Endothelial cell of umbilical vein (primary cell): ENCODE results near the gene GALNT2. TPM values are rescaled to one million over a fixed set of nuclear protein-coding genes. Genes with fewer than 3 reads are reported as not detected.

Source experiments
- BruUV-seq: library from RNA; stranded (reverse); fragments of 400-500 nt; replicated peaks from 2 replicates; lab custom pipeline; 2021; lab: Mats Ljungman, UMichigan
- CTCF ChIA-PET: fragments of 300-600, 350-600 bp; sonication (Branson Sonifier 250); formaldehyde crosslinking; loops from one replicate; lab custom pipeline; 2021; ENCODE audit warnings: antibody characterized with exemption, inconsistent platforms; lab: Charles Lee
- POLR2A ChIA-PET: fragments of 300-600, 350-600 bp; sonication (Branson Sonifier 250); formaldehyde crosslinking; loops from one replicate; lab custom pipeline; 2021; ENCODE audit warnings: antibody characterized with exemption, inconsistent platforms; lab: Charles Lee
- DNase-seq: peaks from one replicate; pipeline ENCODE4 v3.0.0-alpha.2; 2011; ENCODE audit warnings: low read depth, low spot score
- FAIRE-seq: peaks from 2 replicates; lab custom pipeline; 2011; peaks lifted over from hg19 to GRCh38; lab: Jason Lieb, UNC
- H2AFZ ChIP-seq: 2 replicates; pipeline ENCODE4 v1.6.0; 2012; ENCODE audit warnings: low read depth, low read length, control low read depth, inconsistent platforms
- H3K27ac ChIP-seq: 2 replicates; pipeline ENCODE4 v1.5.1; 2011; ENCODE audit warnings: low read depth, mild to moderate bottlenecking, control low read depth, low read length, moderate library complexity; ENCODE audit not compliant: insufficient read depth
- H3K27me3 ChIP-seq, 2 experiments: 2 replicates each; pipeline versions ENCODE4 v1.6.0 to v1.6.1; 2011; ENCODE audit warnings: low read length in 2 of 2, mixed read lengths in 1 of 2; ENCODE audit not compliant: control insufficient read depth in 2 of 2, insufficient read depth in 2 of 2
- H3K36me3 ChIP-seq, 2 experiments: 2 replicates in 1 of 2; 3 replicates in 1 of 2; pipeline ENCODE4 v1.5.1; 2011; ENCODE audit warnings: low read length in 2 of 2, mild to moderate bottlenecking in 1 of 2, moderate library complexity in 1 of 2; ENCODE audit not compliant: control insufficient read depth in 2 of 2, insufficient read depth in 2 of 2; ENCODE audit errors: extremely low read depth in 1 of 2
- H3K4me1 ChIP-seq: 3 replicates; pipeline ENCODE4 v1.5.1; 2011; ENCODE audit warnings: mild to moderate bottlenecking, low read length; ENCODE audit not compliant: control insufficient read depth, insufficient read depth; ENCODE audit errors: extremely low read depth
- H3K4me2 ChIP-seq: 2 replicates; pipeline ENCODE4 v1.6.1; 2011; ENCODE audit warnings: low read length, control low read depth, mixed read lengths; ENCODE audit not compliant: insufficient read depth
- H3K4me3 ChIP-seq, 3 experiments: fragments of 200-600 bp in 1 of 3; sonication (generic), shearing (Covaris generic) in 1 of 3; replicated peaks in 1 of 3; 2 replicates each; pipeline ENCODE4 v1.5.1; 2011 to 2016; ENCODE audit warnings: control low read depth in 3 of 3, low read length in 3 of 3, mild to moderate bottlenecking in 2 of 3, inconsistent platforms in 1 of 3, low read depth in 1 of 3, moderate library complexity in 1 of 3; ENCODE audit not compliant: insufficient read depth in 1 of 3
- H3K79me2 ChIP-seq: 2 replicates; pipeline ENCODE4 v1.6.0; 2012; ENCODE audit warnings: low read length, inconsistent platforms; ENCODE audit not compliant: control insufficient read depth, insufficient read depth
- H3K9ac ChIP-seq: replicated peaks from 2 replicates; pipeline ENCODE3; 2011; ENCODE audit warnings: low read length, control low read depth; ENCODE audit not compliant: insufficient read depth; ENCODE audit errors: extremely low read depth
- H3K9me1 ChIP-seq: replicated peaks from 3 replicates; pipeline ENCODE4 v1.6.0; 2011; ENCODE audit warnings: mild to moderate bottlenecking, low read length; ENCODE audit not compliant: control insufficient read depth, insufficient read depth; ENCODE audit errors: extremely low read depth
- H3K9me3 ChIP-seq: replicated peaks from 2 replicates; pipeline ENCODE4 v1.5.1; 2012; ENCODE audit warnings: low read length, inconsistent platforms; ENCODE audit not compliant: control insufficient read depth, insufficient read depth
- H4K20me1 ChIP-seq: replicated peaks from 2 replicates; pipeline ENCODE3; 2011; ENCODE audit warnings: mild to moderate bottlenecking, low read length; ENCODE audit not compliant: control insufficient read depth, insufficient read depth; ENCODE audit errors: extremely low read depth
- CTCF ChIP-seq, 2 donors: IDR thresholded peaks; 1 replicate in 1 of 2; 2 replicates in 1 of 2; pipeline ENCODE4 v1.5.1; 2011; ENCODE audit warnings: low read length in 2 of 2, mild to moderate bottlenecking in 2 of 2, moderate library complexity in 2 of 2, control low read depth in 1 of 2, inconsistent platforms in 1 of 2, low read depth in 1 of 2; ENCODE audit not compliant: insufficient read depth in 1 of 2; ENCODE audit errors: extremely low read depth in 1 of 2
- EZH2 ChIP-seq: IDR thresholded peaks from 2 replicates; pipeline ENCODE4 v1.6.1; 2012; ENCODE audit warnings: borderline replicate concordance, low read depth, mild to moderate bottlenecking, moderate library complexity, low read length, inconsistent platforms; ENCODE audit not compliant: severe bottlenecking
- FOS ChIP-seq: IDR thresholded peaks from 2 replicates; pipeline ENCODE4 v1.6.1; 2011; ENCODE audit warnings: mild to moderate bottlenecking, low read length, moderate library complexity, borderline replicate concordance; ENCODE audit not compliant: insufficient read depth
- GATA2 ChIP-seq: IDR thresholded peaks from 2 replicates; pipeline ENCODE4 v1.7.0; 2011; ENCODE audit warnings: low read depth, mild to moderate bottlenecking, moderate library complexity, mixed read lengths, low read length; ENCODE audit not compliant: insufficient read length, insufficient read depth
- JUN ChIP-seq: IDR thresholded peaks from 2 replicates; pipeline ENCODE4 v1.6.1; 2011; ENCODE audit warnings: borderline replicate concordance, low read depth; ENCODE audit not compliant: insufficient read length, insufficient read depth
- MYC ChIP-seq: IDR thresholded peaks from one replicate; pipeline ENCODE4 v1.6.1; 2011; ENCODE audit warnings: mild to moderate bottlenecking, low read depth, low read length
- POLR2A ChIP-seq: IDR thresholded peaks from 2 replicates; pipeline ENCODE4 v1.6.1; 2012; ENCODE audit warnings: low read depth, mild to moderate bottlenecking, control low read depth, low read length
- POLR2AphosphoS5 ChIP-seq: IDR thresholded peaks from 2 replicates; pipeline ENCODE4 v1.6.1; 2012; ENCODE audit warnings: low read depth, mild to moderate bottlenecking, control low read depth, low read length, moderate library complexity; ENCODE audit not compliant: insufficient read depth
- dilution Hi-C: fragments of 300-500 bp; cut with MboI; formaldehyde crosslinking; loops from one replicate; pipeline ENCODE4 v1.15.0; 2019; ENCODE audit warnings: low sequenced_read_pairs; ENCODE audit not compliant: extremely low pct_ligation_motif_present
- intact Hi-C: fragments of 100-400 bp; cut with micrococcal nuclease; formaldehyde crosslinking; loops from one replicate; pipeline ENCODE4 v1.10.0; 2022
- polyA plus RNA-seq, 4 experiments: library from polyadenylated mRNA; depleted of rRNA in 3 of 4; stranded (reverse) in 3 of 4; unstranded in 1 of 4; fragments of >200 nt; gene quantifications; 2 replicates each; pipeline versions ENCODE4 v1.2.1 to v1.2.3, GENCODE V29; 2011 to 2012; ENCODE audit warnings: missing spikeins in 1 of 4
- total RNA-seq: library from RNA; stranded (reverse); gene quantifications from 2 replicates; pipeline ENCODE4 v1.2.3, GENCODE V29; 2021
- TF ChIP-seq, protein P1 (sequence below): IDR thresholded peaks from 2 replicates; pipeline ENCODE4 v1.6.1; 2011; ENCODE audit not compliant: insufficient read depth, insufficient read length

The GALNT2 gene
- total and polyA plus RNA-seq, 2 donors (not counting 3 experiments of a cell fraction or from before 2014, with no cell fraction given): 56.3 to 77.5 TPM

- H3K27ac ChIP-seq: no peak overlapping the region
- H2AFZ ChIP-seq: no peak overlapping the region
- dilution Hi-C loops (no loop called here), intact Hi-C loops (no loop called here)
- no peaks in the 10 kb centered on the region for H3K9me3 ChIP-seq
- H4K20me1 ChIP-seq: no peaks in the 10 kb centered on the region
- peaks cover 5 to 9% of the 10 kb centered on the region in 2 experiments for H3K27me3 ChIP-seq
- TF ChIP-seq CTCF (IDR thresholded peaks at IDR 0.05; ENCODE audit: extremely low read depth in 1 of 2, insufficient read depth in 1 of 2, low read depth in 1 of 2, low read length in 2 of 2) (no peak), GATA2 (no peak), POLR2AphosphoS5 (no peak), EZH2 (no peak), POLR2A (no peak), FOS (no peak), MYC (no peak), JUN (no peak)
- TF ChIP-seq, protein P1, sequence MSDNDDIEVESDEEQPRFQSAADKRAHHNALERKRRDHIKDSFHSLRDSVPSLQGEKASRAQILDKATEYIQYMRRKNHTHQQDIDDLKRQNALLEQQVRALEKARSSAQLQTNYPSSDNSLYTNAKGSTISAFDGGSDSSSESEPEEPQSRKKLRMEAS: no peak
- DNase-seq (no peak), FAIRE-seq (no peak)
- H3K36me3 ChIP-seq: no peaks in the 10 kb centered on the region
- no peaks in the 10 kb centered on the region for H3K4me1 ChIP-seq
- no TSS peak for BruUV-seq
- no peak overlapping the region for H3K4me2 ChIP-seq
- H3K9me1 ChIP-seq: no peaks in the 10 kb centered on the region
- H3K4me3 ChIP-seq: no peak overlapping the region
- CTCF ChIA-PET: interaction anchor here (0.9 kb wide), 1 partner anchor 17 kb away, joined by 3 read pairs; no protein-coding TSS in a partner anchor
- H3K79me2 ChIP-seq: no peaks in the 10 kb centered on the region
- no peak overlapping the region for H3K9ac ChIP-seq
- POLR2A ChIA-PET: no interaction called here
Measured at GRCh38 chr1:230054092-230054749, 12.8 kb upstream of the GALNT2 start.
